Upper lobe of left lung (tissue), 4 donors: Measurements from ENCODE around the gene SQSTM1.

Experiments
- EP300 ChIP-seq, 4 donors: sonication (generic); formaldehyde crosslinking; IDR thresholded peaks; one replicate each; pipeline ENCODE4 v1.5.1; 2017; ENCODE audit warnings: antibody characterized with exemption in 4 of 4, control low read depth in 2 of 4
- POLR2A ChIP-seq, 4 donors: fragments of 450-650 bp; IDR thresholded peaks; one replicate each; pipeline ENCODE4 v1.5.1; 2016 to 2017; ENCODE audit warnings: antibody characterized with exemption in 4 of 4, mild to moderate bottlenecking in 2 of 4
- POLR2AphosphoS5 ChIP-seq, 2 donors: sonication (generic); formaldehyde crosslinking; IDR thresholded peaks; one replicate each; pipeline ENCODE4 v1.5.1; 2017; ENCODE audit warnings: antibody characterized with exemption in 2 of 2
- TF ChIP-seq, protein P1 (sequence below), 6 experiments: fragments of 450-650 bp in 4 of 6; fragments of 200-600 bp in 2 of 6; sonication (generic) in 2 of 6; IDR thresholded peaks; one replicate each; pipeline ENCODE4 v1.5.1; 2016 to 2019; ENCODE audit warnings: antibody characterized with exemption in 6 of 6

GRCh38 chr5:179783128-179783527 is 37.6 kb upstream of the SQSTM1 start:
- TF ChIP-seq, protein P1, sequence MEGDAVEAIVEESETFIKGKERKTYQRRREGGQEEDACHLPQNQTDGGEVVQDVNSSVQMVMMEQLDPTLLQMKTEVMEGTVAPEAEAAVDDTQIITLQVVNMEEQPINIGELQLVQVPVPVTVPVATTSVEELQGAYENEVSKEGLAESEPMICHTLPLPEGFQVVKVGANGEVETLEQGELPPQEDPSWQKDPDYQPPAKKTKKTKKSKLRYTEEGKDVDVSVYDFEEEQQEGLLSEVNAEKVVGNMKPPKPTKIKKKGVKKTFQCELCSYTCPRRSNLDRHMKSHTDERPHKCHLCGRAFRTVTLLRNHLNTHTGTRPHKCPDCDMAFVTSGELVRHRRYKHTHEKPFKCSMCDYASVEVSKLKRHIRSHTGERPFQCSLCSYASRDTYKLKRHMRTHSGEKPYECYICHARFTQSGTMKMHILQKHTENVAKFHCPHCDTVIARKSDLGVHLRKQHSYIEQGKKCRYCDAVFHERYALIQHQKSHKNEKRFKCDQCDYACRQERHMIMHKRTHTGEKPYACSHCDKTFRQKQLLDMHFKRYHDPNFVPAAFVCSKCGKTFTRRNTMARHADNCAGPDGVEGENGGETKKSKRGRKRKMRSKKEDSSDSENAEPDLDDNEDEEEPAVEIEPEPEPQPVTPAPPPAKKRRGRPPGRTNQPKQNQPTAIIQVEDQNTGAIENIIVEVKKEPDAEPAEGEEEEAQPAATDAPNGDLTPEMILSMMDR (IDR thresholded peaks at IDR 0.05): no peak
- TF ChIP-seq POLR2AphosphoS5 (IDR thresholded peaks at IDR 0.05) (no peak), POLR2A (IDR thresholded peaks at IDR 0.05) (no peak), EP300 (IDR thresholded peaks at IDR 0.05) (no peak)
